Left ventricle myocardium inferior (tissue), 1 donor: ENCODE data around the gene LIPA. TPM values are rescaled to one million over a fixed set of nuclear protein-coding genes. Genes with fewer than 3 reads are reported as not detected.

ENCODE experiments used
- DNase-seq: peaks from one replicate; pipeline ENCODE4 v3.0.0-alpha.2; 2020
- H3K27ac ChIP-seq: fragments of 200-600 bp; replicated peaks from 2 replicates; pipeline ENCODE4 v1.8.0; 2021
- H3K27me3 ChIP-seq: fragments of 200-600 bp; 2 replicates; pipeline ENCODE4 v1.8.0; 2021; ENCODE audit warnings: low read depth
- H3K36me3 ChIP-seq: fragments of 200-600 bp; 2 replicates; pipeline ENCODE4 v1.8.0; 2021
- H3K4me1 ChIP-seq: fragments of 200-600 bp; 2 replicates; pipeline ENCODE4 v1.8.0; 2021
- H3K4me3 ChIP-seq: fragments of 200-600 bp; 2 replicates; pipeline ENCODE4 v1.8.0; 2021; ENCODE audit warnings: mild to moderate bottlenecking, moderate library complexity
- H3K9me3 ChIP-seq: fragments of 200-600 bp; replicated peaks from 2 replicates; pipeline ENCODE4 v1.8.0; 2021
- intact Hi-C: fragments of 100-400 bp; cut with micrococcal nuclease; formaldehyde crosslinking; loops from one replicate; pipeline ENCODE4 v1.11.0; 2022
- total RNA-seq: library from RNA; stranded (reverse); fragmentation: NEBNext Ultra II Directional; extraction: Animal tissue kit (Norgen Biotek cat#: 25700); gene quantifications from one replicate; pipeline ENCODE4 v1.2.1, GENCODE V29; 2021
- TF ChIP-seq, protein P1 (sequence below): fragments of 200-600 bp; IDR thresholded peaks from 2 replicates; pipeline ENCODE4 v1.8.0; 2021; ENCODE audit warnings: antibody characterized with exemption, mild to moderate bottlenecking, borderline replicate concordance
- donor health status: DM: no; HTN: yes; CAD: no; lungs with severe emphysema.

LIPA gene
- total RNA-seq, 1 donor from 2014 or later, result 12.8 TPM

DNA sequence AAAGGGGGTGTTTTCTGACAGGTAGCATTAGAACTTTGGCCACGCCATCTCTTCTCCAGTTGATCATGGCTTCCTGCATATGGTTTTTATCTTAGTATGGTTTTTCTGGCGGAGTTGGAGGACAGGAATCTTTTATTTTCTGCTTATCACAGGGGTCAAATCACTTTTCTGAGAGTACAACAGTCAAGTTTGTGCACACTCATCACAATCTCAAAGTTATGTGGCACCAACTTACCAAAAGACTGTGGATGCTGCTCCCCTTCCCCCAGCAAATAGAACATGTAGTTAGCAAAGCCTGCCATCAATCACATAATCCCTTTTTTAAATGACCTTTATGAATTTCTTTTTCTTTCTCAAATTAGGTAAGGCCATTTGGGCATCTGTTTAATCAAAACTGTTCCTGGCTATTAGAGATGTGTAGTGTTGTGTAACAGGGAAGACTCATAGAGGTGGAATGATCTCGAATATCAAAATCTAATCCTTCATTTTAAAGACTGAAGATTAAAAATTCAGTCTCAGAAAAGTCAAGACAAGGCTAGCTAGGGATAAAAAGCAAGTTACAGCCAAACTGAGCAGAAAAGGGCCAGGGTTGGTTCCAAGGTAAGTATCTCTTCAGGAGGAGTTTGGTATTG is 40.7 kb downstream of the LIPA start:
- DNase-seq, result no peak
- peaks cover 16% of the 10 kb centered on the region for H3K36me3 ChIP-seq
- intact Hi-C loops, result loop anchor here (5.0 to 10.0 kb wide), 2 partner anchors 274 to 376 kb away; no protein-coding TSS in a partner anchor
- H3K27me3 ChIP-seq, result peaks cover 39% of the 10 kb centered on the region
- H3K27ac ChIP-seq, result no peak overlapping the region
- TF ChIP-seq, protein P1, sequence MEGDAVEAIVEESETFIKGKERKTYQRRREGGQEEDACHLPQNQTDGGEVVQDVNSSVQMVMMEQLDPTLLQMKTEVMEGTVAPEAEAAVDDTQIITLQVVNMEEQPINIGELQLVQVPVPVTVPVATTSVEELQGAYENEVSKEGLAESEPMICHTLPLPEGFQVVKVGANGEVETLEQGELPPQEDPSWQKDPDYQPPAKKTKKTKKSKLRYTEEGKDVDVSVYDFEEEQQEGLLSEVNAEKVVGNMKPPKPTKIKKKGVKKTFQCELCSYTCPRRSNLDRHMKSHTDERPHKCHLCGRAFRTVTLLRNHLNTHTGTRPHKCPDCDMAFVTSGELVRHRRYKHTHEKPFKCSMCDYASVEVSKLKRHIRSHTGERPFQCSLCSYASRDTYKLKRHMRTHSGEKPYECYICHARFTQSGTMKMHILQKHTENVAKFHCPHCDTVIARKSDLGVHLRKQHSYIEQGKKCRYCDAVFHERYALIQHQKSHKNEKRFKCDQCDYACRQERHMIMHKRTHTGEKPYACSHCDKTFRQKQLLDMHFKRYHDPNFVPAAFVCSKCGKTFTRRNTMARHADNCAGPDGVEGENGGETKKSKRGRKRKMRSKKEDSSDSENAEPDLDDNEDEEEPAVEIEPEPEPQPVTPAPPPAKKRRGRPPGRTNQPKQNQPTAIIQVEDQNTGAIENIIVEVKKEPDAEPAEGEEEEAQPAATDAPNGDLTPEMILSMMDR, result no peak
- H3K9me3 ChIP-seq, result no peaks in the 10 kb centered on the region
- H3K4me1 ChIP-seq, result peaks cover 34% of the 10 kb centered on the region
- H3K4me3 ChIP-seq, result no peak overlapping the region

DNA sequence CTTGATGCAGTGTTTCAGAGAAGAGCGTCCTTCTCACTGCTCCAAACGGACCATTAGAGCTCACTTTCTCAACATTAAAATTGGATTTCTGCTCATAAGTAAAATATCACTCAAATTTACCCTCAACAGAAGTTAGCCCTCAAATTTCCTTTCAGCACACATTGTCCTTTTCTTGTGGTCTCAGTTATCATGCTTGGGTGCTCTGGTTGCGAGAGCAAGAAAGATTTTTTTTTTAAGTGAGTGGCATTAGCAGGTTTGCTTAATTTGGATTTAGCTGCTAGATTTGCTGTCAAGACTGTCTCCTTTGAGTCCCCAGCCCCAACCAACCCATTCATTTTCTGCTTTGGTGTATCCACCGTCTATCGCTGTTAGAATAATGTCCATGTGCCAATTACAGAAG is 41.9 kb downstream of the LIPA start:
- H3K36me3 ChIP-seq, result peaks cover 6% of the 10 kb centered on the region
- no peak overlapping the region for H3K4me3 ChIP-seq
- peaks cover 34% of the 10 kb centered on the region for H3K4me1 ChIP-seq
- peaks cover 48% of the 10 kb centered on the region for H3K27me3 ChIP-seq
- H3K9me3 ChIP-seq, result no peaks in the 10 kb centered on the region
- TF ChIP-seq, protein P1, result no peak
- DNase-seq, result no peak
- intact Hi-C loops, result loop anchor here (5.0 to 10.0 kb wide), 2 partner anchors 272 to 375 kb away; no protein-coding TSS in a partner anchor
- no peak overlapping the region for H3K27ac ChIP-seq

DNA sequence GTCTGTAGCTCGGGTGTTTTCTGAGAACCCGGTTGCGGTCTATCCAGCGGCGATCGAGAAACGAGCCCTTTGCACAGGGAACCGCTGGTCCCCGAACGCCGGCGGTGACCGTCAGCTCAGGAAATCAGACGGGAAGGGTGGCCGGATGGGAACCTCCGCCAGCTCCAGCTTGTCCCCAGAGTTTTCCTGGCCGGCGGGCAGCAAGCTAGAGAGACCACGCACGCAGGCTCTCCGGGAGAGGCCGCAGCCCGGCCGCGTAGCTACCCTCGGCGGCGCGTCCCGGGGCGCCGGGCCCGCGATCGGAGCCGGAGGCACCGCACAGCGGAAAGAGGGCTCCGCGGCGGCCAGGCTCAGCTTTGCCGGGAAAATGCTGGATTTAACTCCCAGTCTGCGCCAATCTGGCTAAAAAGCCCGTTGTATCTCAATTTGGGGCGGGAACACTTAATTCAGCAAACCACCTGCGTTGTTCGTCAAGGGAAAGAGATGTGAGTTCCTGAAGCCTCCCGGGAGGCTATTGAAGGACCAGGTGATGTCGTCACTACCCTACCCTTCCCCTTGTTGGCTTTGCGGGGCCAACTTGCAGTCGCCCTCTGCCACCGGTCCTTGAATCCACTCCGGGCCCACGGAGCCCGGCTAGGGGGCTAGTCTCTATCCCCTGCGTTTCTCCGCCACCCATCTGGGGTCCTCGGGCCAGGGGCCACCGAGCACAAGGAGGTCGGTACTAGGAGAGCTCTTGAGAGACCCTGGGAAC is 43.6 kb downstream of the LIPA start:
- Histone ChIP-seq H3K27me3 (peaks cover 62% of the 10 kb centered on the region), H3K4me3 (peak overlapping the region; percentile 63), H3K4me1 (peaks cover 29% of the 10 kb centered on the region), H3K36me3 (no peaks in the 10 kb centered on the region), H3K27ac (peak overlapping the region; percentile 91), H3K9me3 (no peaks in the 10 kb centered on the region)
- DNase-seq, result peak; percentile 62
- intact Hi-C loops, result no loop called here
- TF ChIP-seq, protein P1, result no peak

DNA sequence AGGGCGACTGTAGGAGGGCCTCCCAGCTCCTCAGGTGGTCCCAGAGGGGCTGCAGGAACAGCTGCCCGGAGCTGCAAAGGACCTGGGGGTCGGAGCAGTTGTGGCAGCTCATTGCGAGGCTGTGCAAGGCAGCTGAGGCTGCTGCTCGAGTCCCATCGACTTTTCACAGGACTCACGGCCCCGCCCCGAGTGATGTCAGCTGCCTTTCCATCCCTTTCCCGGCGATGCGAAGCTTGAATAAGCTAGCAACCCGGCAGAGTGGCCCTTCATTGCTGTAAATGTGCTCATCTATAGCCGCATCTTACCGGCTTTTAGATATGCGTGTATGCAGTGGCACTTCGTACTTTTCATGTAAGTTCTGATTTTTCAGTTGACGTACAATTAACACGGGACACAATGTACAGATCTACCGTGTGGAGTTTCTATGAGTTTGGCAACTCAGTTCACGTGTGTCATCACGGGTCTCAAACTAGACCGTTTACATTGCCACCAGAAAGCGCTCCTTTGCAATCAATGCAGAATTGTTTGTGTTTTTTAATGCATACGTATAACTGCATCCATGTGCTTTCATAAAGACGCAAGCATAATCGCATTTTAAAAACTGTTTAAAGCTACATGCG is 44.3 kb downstream of the LIPA start, which contains the start of gene CH25H:
TSS of gene CH25H (minus strand) at position 137 of the 620 bp plus-strand sequence. CDS start at position 112, 25 bp downstream.
- Histone ChIP-seq H3K36me3 (no peaks in the 10 kb centered on the region), H3K4me3 (peak within 1 kb of the TSS; percentile 63), H3K27me3 (peaks cover 66% of the 10 kb centered on the region), H3K9me3 (no peaks in the 10 kb centered on the region), H3K4me1 (peaks cover 29% of the 10 kb centered on the region), H3K27ac (peak within 1 kb of the TSS; percentile 91)
- intact Hi-C loops, result no loop called here
- TF ChIP-seq, protein P1, result no peak
- DNase-seq, result peak; percentile 78

DNA sequence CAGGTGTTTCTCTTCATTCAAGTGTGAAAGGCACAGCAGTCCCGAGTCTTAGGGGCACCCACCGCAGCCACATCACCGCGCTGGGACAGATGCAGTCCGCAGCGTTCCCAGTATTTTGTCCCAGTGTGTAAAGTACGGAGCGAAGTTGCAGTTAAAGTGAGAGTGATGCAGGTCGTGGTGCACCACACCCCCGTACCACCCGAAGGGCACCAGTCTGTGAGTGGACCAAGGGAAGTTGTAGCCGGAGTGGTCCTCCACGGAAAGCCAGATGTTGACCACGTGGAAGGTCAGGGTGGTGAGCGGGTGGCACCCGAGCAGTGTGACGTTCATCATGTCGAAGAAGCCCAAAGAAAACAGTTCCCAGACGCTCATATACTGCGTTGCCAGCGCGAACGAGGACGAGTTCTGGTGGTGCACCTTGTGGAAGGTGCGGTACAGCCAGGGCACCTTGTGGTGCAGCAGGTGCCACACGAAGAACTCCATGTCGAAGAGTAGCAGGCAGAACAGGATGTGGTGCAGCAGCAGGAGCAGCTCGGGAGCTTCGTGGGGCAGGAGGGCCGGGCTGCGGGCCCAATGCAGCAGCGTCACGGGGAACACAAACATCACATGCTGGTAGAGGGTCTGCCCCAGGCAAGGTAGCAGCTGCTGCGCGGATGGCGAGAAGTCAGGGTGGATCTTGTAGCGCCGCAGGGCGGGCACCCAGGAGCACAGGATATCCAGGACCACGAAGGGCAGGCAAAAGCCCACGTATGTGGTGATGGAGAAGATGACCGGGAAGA is 45.0 kb downstream of the LIPA start:
- peak; percentile 18 for DNase-seq
- Histone ChIP-seq H3K36me3 (no peaks in the 10 kb centered on the region), H3K27me3 (peaks cover 66% of the 10 kb centered on the region), H3K4me1 (peaks cover 29% of the 10 kb centered on the region), H3K9me3 (no peaks in the 10 kb centered on the region), H3K4me3 (peak overlapping the region; percentile 63), H3K27ac (peak overlapping the region; percentile 91)
- TF ChIP-seq, protein P1, result no peak
- intact Hi-C loops, result no loop called here
